Neuronal stem cell (in vitro differentiated cells): ENCODE measurements around the gene C2CD5.

Experiments used
- DNase-seq: peaks from one replicate; pipeline ENCODE4 v3.0.0-alpha.2; 2013; ENCODE audit warnings: low spot score
- H2AFZ ChIP-seq: one replicate; pipeline ENCODE4 v1.6.1; 2013; ENCODE audit warnings: mild to moderate bottlenecking, low read length, inconsistent platforms
- H2AK5ac ChIP-seq: 2 replicates; pipeline ENCODE4 v1.6.1; 2013; ENCODE audit warnings: low read depth, mild to moderate bottlenecking, inconsistent platforms, low read length, moderate library complexity, mixed read lengths
- H2BK120ac ChIP-seq: 2 replicates; pipeline ENCODE4 v1.6.1; 2013; ENCODE audit warnings: low read depth, mild to moderate bottlenecking, inconsistent platforms, low read length, moderate library complexity, mixed read lengths
- H2BK12ac ChIP-seq: one replicate; pipeline ENCODE4 v1.6.1; 2013; ENCODE audit warnings: low read length, inconsistent platforms
- H2BK15ac ChIP-seq: 2 replicates; pipeline ENCODE4 v1.6.1; 2013; ENCODE audit warnings: mild to moderate bottlenecking, low read length, inconsistent platforms, mixed read lengths
- H2BK5ac ChIP-seq: one replicate; pipeline ENCODE4 v1.6.1; 2013; ENCODE audit warnings: inconsistent platforms, mild to moderate bottlenecking, low read length, moderate library complexity
- H3K14ac ChIP-seq: one replicate; pipeline ENCODE4 v1.6.1; 2013; ENCODE audit warnings: low read length, inconsistent platforms
- H3K18ac ChIP-seq: 2 replicates; pipeline ENCODE4 v1.6.1; 2013; ENCODE audit warnings: low read length, inconsistent platforms
- H3K23ac ChIP-seq: 2 replicates; pipeline ENCODE4 v1.6.1; 2013; ENCODE audit warnings: low read depth, mild to moderate bottlenecking, mixed read lengths, low read length, inconsistent platforms; ENCODE audit not compliant: poor library complexity
- H3K27ac ChIP-seq: replicated peaks from 3 replicates; pipeline ENCODE4 v1.5.1; 2013; ENCODE audit warnings: low read length, inconsistent platforms
- H3K27me3 ChIP-seq, 3 experiments: 2 replicates each; pipeline ENCODE4 v1.6.1; 2013; ENCODE audit warnings: low read length in 3 of 3, mild to moderate bottlenecking in 2 of 3, inconsistent platforms in 1 of 3, low read depth in 1 of 3, mixed read lengths in 1 of 3, moderate library complexity in 1 of 3; ENCODE audit not compliant: control insufficient read depth in 3 of 3, insufficient read depth in 3 of 3
- H3K36me3 ChIP-seq, 2 donors: replicated peaks in 1 of 2; 2 replicates each; pipeline ENCODE4 v1.6.1; 2013; ENCODE audit warnings: low read length in 2 of 2; ENCODE audit not compliant: control insufficient read depth in 2 of 2, insufficient read depth in 2 of 2
- H3K4ac ChIP-seq: 2 replicates; pipeline ENCODE4 v1.6.1; 2013; ENCODE audit warnings: inconsistent platforms, mild to moderate bottlenecking, low read length, moderate library complexity
- H3K4me1 ChIP-seq, 2 donors: 1 replicate in 1 of 2; 2 replicates in 1 of 2; pipeline ENCODE4 v1.6.1; 2013; ENCODE audit warnings: low read length in 2 of 2, low read depth in 1 of 2; ENCODE audit not compliant: control insufficient read depth in 2 of 2, insufficient read depth in 1 of 2
- H3K4me2 ChIP-seq: one replicate; pipeline ENCODE4 v1.6.1; 2013; ENCODE audit warnings: mild to moderate bottlenecking, low read length, inconsistent platforms; ENCODE audit not compliant: insufficient read depth, poor library complexity, severe bottlenecking
- H3K4me3 ChIP-seq, 2 donors: 2 replicates each; pipeline ENCODE4 v1.5.1; 2013; ENCODE audit warnings: low read length in 2 of 2, mild to moderate bottlenecking in 2 of 2, inconsistent platforms in 1 of 2, moderate library complexity in 1 of 2
- H3K79me1 ChIP-seq: one replicate; pipeline ENCODE4 v1.6.1; 2013; ENCODE audit warnings: low read depth, mild to moderate bottlenecking, inconsistent platforms, low read length, moderate library complexity
- H3K9ac ChIP-seq: one replicate; pipeline ENCODE4 v1.6.1; 2013; ENCODE audit warnings: mild to moderate bottlenecking, low read depth, low read length, inconsistent platforms; ENCODE audit not compliant: poor library complexity
- H3K9me3 ChIP-seq, 2 donors: replicated peaks in 1 of 2; 2 replicates each; pipeline versions ENCODE3 to v1.6.1; 2013; ENCODE audit warnings: low read length in 2 of 2, mild to moderate bottlenecking in 2 of 2, inconsistent platforms in 1 of 2, low read depth in 1 of 2, mixed read lengths in 1 of 2, moderate library complexity in 1 of 2; ENCODE audit not compliant: control insufficient read depth in 2 of 2, insufficient read depth in 1 of 2
- H4K8ac ChIP-seq: one replicate; pipeline ENCODE4 v1.6.1; 2013; ENCODE audit warnings: low read depth, mild to moderate bottlenecking, inconsistent platforms, low read length, moderate library complexity
- H4K91ac ChIP-seq: one replicate; pipeline ENCODE4 v1.6.1; 2013; ENCODE audit warnings: low read length, low read depth, mild to moderate bottlenecking, inconsistent platforms; ENCODE audit not compliant: poor library complexity
- WGBS, 2 donors: extraction: QIAGEN DNeasy Blood & Tissue Kit; methylation state at CpG; one replicate each; pipeline ENCODE4 v1.1.7; 2013; ENCODE audit warnings: missing lambda C conversion rate in 2 of 2, mixed read lengths in 1 of 2; ENCODE audit not compliant: insufficient read length in 2 of 2, insufficient replicate concordance in 1 of 2; ENCODE audit errors: extremely low coverage in 2 of 2; 5-methylcytosine and 5-hydroxymethylcytosine counted together

Gene C2CD5

GRCh38 chr12:22514875-22515274 lies 29.5 kb downstream of the C2CD5 start:
- H3K18ac ChIP-seq = no peak overlapping the region
- H3K9ac ChIP-seq = no peak overlapping the region
- no peak overlapping the region for H2AFZ ChIP-seq
- DNase-seq = no peak
- WGBS, 2 donors = no CpG with 5 or more reads among the region's 1 CpG
- no peaks in the 10 kb centered on the region for H3K79me1 ChIP-seq
- H2BK120ac ChIP-seq = no peak overlapping the region
- no peak overlapping the region for H4K8ac ChIP-seq
- H3K14ac ChIP-seq = no peak overlapping the region
- H3K4me3 ChIP-seq = no peak overlapping the region
- H2BK15ac ChIP-seq = no peak overlapping the region
- H2BK5ac ChIP-seq = no peak overlapping the region
- peaks cover 4 to 64% of the 10 kb centered on the region in 2 donors for H3K36me3 ChIP-seq
- no peaks in the 10 kb centered on the region for H3K27me3 ChIP-seq
- no peak overlapping the region for H3K23ac ChIP-seq
- no peak overlapping the region for H2AK5ac ChIP-seq
- no peaks in the 10 kb centered on the region for H3K9me3 ChIP-seq
- no peaks in the 10 kb centered on the region for H3K4me1 ChIP-seq
- H2BK12ac ChIP-seq = no peak overlapping the region
- no peak overlapping the region for H3K4me2 ChIP-seq
- no peak overlapping the region for H3K4ac ChIP-seq
- H3K27ac ChIP-seq = no peak overlapping the region
- no peak overlapping the region for H4K91ac ChIP-seq

GRCh38 chr12:22505826-22506225 lies 38.5 kb downstream of the C2CD5 start:
- H3K4me2 ChIP-seq = no peak overlapping the region
- H2AFZ ChIP-seq = no peak overlapping the region
- no peak overlapping the region for H4K8ac ChIP-seq
- no peaks in the 10 kb centered on the region for H3K9me3 ChIP-seq
- no peak overlapping the region for H2BK120ac ChIP-seq
- H2AK5ac ChIP-seq = no peak overlapping the region
- H3K18ac ChIP-seq = no peak overlapping the region
- no peak overlapping the region for H3K9ac ChIP-seq
- H2BK5ac ChIP-seq = no peak overlapping the region
- H3K27ac ChIP-seq = no peak overlapping the region
- no peak overlapping the region for H3K23ac ChIP-seq
- no peak overlapping the region for H3K14ac ChIP-seq
- no peak overlapping the region for H3K4ac ChIP-seq
- no peak overlapping the region for H3K4me3 ChIP-seq
- no peak overlapping the region for H2BK12ac ChIP-seq
- H3K4me1 ChIP-seq = no peaks in the 10 kb centered on the region
- WGBS, 2 donors = no CpG with 5 or more reads among the region's 2 CpGs
- H3K79me1 ChIP-seq = no peaks in the 10 kb centered on the region
- no peak for DNase-seq
- H3K27me3 ChIP-seq = no peaks in the 10 kb centered on the region
- H3K36me3 ChIP-seq = peaks cover 4 to 78% of the 10 kb centered on the region in 2 donors
- H4K91ac ChIP-seq = no peak overlapping the region
- no peak overlapping the region for H2BK15ac ChIP-seq

- Histone ChIP-seq H3K9ac (no peak overlapping the region), H3K27ac (no peak overlapping the region), H2BK12ac (no peak overlapping the region), H3K4me3 (no peak overlapping the region), H3K18ac (no peak overlapping the region), H3K4me2 (no peak overlapping the region), H2AK5ac (no peak overlapping the region), H2BK15ac (no peak overlapping the region), H2AFZ (no peak overlapping the region), H3K4me1 (no peaks in the 10 kb centered on the region), H3K4ac (no peak overlapping the region), H3K79me1 (no peaks in the 10 kb centered on the region), H3K23ac (no peak overlapping the region), H2BK5ac (no peak overlapping the region), H4K91ac (no peak overlapping the region), H4K8ac (no peak overlapping the region), H3K9me3 (no peaks in the 10 kb centered on the region), H3K36me3 (peaks cover 0 to 56% of the 10 kb centered on the region in 2 donors), H3K27me3 (no peaks in the 10 kb centered on the region), H2BK120ac (no peak overlapping the region), H3K14ac (no peak overlapping the region)
- no CpG with 5 or more reads among the region's 4 CpGs for WGBS, 2 donors
- no peak for DNase-seq
Observed at GRCh38 chr12:22500100-22500499, 44.2 kb downstream of the C2CD5 start.

- no peaks in the 10 kb centered on the region for H3K4me1 ChIP-seq
- no peak overlapping the region for H3K4ac ChIP-seq
- H3K27ac ChIP-seq = no peak overlapping the region
- no peak overlapping the region for H2AK5ac ChIP-seq
- H3K27me3 ChIP-seq = no peaks in the 10 kb centered on the region
- H2BK12ac ChIP-seq = no peak overlapping the region
- no peaks in the 10 kb centered on the region for H3K9me3 ChIP-seq
- H3K9ac ChIP-seq = no peak overlapping the region
- H3K4me3 ChIP-seq = no peak overlapping the region
- no peak overlapping the region for H4K91ac ChIP-seq
- no peak overlapping the region for H2AFZ ChIP-seq
- no peak overlapping the region for H3K23ac ChIP-seq
- no peak overlapping the region for H3K4me2 ChIP-seq
- no peak overlapping the region for H4K8ac ChIP-seq
- H3K14ac ChIP-seq = no peak overlapping the region
- H3K79me1 ChIP-seq = no peaks in the 10 kb centered on the region
- H2BK5ac ChIP-seq = no peak overlapping the region
- no peak overlapping the region for H3K18ac ChIP-seq
- H2BK15ac ChIP-seq = no peak overlapping the region
- DNase-seq = no peak
- no CpG with 5 or more reads among the region's 2 CpGs for WGBS, 2 donors
- H2BK120ac ChIP-seq = no peak overlapping the region
- H3K36me3 ChIP-seq = peaks cover 0 to 54% of the 10 kb centered on the region in 2 donors
Observed at GRCh38 chr12:22499445-22499844, 44.9 kb downstream of the C2CD5 start.
